Karpas-422 (cell line): Measurements from ENCODE around the gene INO80. TPM values are rescaled to one million over a fixed set of nuclear protein-coding genes. Genes with fewer than 3 reads are reported as not detected.

Experiments
- DNase-seq: peaks from one replicate; pipeline ENCODE4 v3.0.0-alpha.2; 2015
- H2AFZ ChIP-seq: fragments of 200-600 bp; sonication (generic); 2 replicates; pipeline ENCODE4 v1.6.1; 2014; ENCODE audit warnings: antibody characterized with exemption, low read length, mixed read lengths
- H3K27ac ChIP-seq: fragments of 200-600 bp; sonication (generic); 2 replicates; pipeline ENCODE4 v1.5.1; 2014; ENCODE audit warnings: mild to moderate bottlenecking, low read length, moderate library complexity
- H3K27me3 ChIP-seq: fragments of 200-600 bp; sonication (generic); 2 replicates; pipeline ENCODE4 v1.6.1; 2014; ENCODE audit warnings: low read length, mixed read lengths
- H3K36me3 ChIP-seq: fragments of 200-600 bp; sonication (generic); 2 replicates; pipeline ENCODE4 v1.6.1; 2014; ENCODE audit warnings: low read length, mixed read lengths; ENCODE audit not compliant: insufficient read depth
- H3K4me1 ChIP-seq: fragments of 200-600 bp; sonication (generic); 2 replicates; pipeline ENCODE4 v1.6.1; 2014; ENCODE audit warnings: mild to moderate bottlenecking, low read length, mixed read lengths
- H3K4me2 ChIP-seq: fragments of 200-600 bp; sonication (generic); 2 replicates; pipeline ENCODE4 v1.6.1; 2014; ENCODE audit warnings: low read length, low read depth, mild to moderate bottlenecking; ENCODE audit not compliant: poor library complexity, severe bottlenecking
- H3K4me3 ChIP-seq: fragments of 200-600 bp; sonication (generic); 2 replicates; pipeline ENCODE4 v1.5.1; 2014; ENCODE audit warnings: mild to moderate bottlenecking, antibody characterized with exemption, low read length, mixed read lengths
- H3K79me2 ChIP-seq: fragments of 200-600 bp; sonication (generic); 2 replicates; pipeline ENCODE4 v1.6.1; 2014; ENCODE audit warnings: mild to moderate bottlenecking, low read length, mixed read lengths
- H3K9ac ChIP-seq: fragments of 200-600 bp; sonication (generic); 2 replicates; pipeline ENCODE4 v1.6.0; 2014; ENCODE audit warnings: low read length
- H3K9me2 ChIP-seq: fragments of 200-600 bp; sonication (generic), shearing (Covaris generic); replicated peaks from 2 replicates; pipeline ENCODE4 v1.6.0; 2014; ENCODE audit warnings: mild to moderate bottlenecking, low read length, moderate library complexity; ENCODE audit not compliant: insufficient read depth
- H3K9me3 ChIP-seq: fragments of 300-700, 200-600 bp; sonication (generic); 2 replicates; pipeline ENCODE4 v1.6.1; 2014; ENCODE audit warnings: low read length, mixed read lengths
- H4K20me1 ChIP-seq: fragments of 200-600 bp; sonication (generic); 2 replicates; pipeline ENCODE4 v1.6.1; 2014; ENCODE audit warnings: mild to moderate bottlenecking, antibody characterized with exemption, low read length, low read depth; ENCODE audit not compliant: insufficient read depth
- total RNA-seq: library from RNA; depleted of rRNA; stranded (reverse); fragments of >200 nt; shearing (Covaris generic); gene quantifications from 2 replicates; pipeline ENCODE4 v1.2.3, GENCODE V29; 2014; ENCODE audit warnings: low replicate concordance

The INO80 gene
- total RNA-seq, 1 experiment from 2014 or later, result 20.3 TPM

GRCh38 chr15:41018534-41018933 is 97.5 kb downstream of the INO80 start:
- Histone ChIP-seq H3K4me1 (peaks cover 18% of the 10 kb centered on the region), H3K4me2 (no peak overlapping the region), H3K9ac (no peak overlapping the region)

GRCh38 chr15:41017066-41017735 is 98.9 kb downstream of the INO80 start:
- Histone ChIP-seq H3K9ac (no peak overlapping the region), H3K9me2 (no peaks in the 10 kb centered on the region), H3K27ac (no peak overlapping the region), H3K27me3 (no peaks in the 10 kb centered on the region), H3K9me3 (no peaks in the 10 kb centered on the region), H2AFZ (no peak overlapping the region), H3K4me2 (no peak overlapping the region), H3K4me3 (no peak overlapping the region), H4K20me1 (no peaks in the 10 kb centered on the region), H3K4me1 (peaks cover 21% of the 10 kb centered on the region), H3K79me2 (peaks cover 14% of the 10 kb centered on the region), H3K36me3 (peaks cover 22% of the 10 kb centered on the region; the same call in 1 of the 2 replicates)
- DNase-seq, result no peak

More at GRCh38 chr15:41018534-41018933, 97.5 kb downstream of the INO80 start:
- no peaks in the 10 kb centered on the region for H3K27me3 ChIP-seq
- H3K9me2 ChIP-seq, result no peaks in the 10 kb centered on the region
- DNase-seq, result no peak
- no peaks in the 10 kb centered on the region for H3K9me3 ChIP-seq
- H2AFZ ChIP-seq, result no peak overlapping the region
- no peaks in the 10 kb centered on the region for H4K20me1 ChIP-seq
- no peak overlapping the region for H3K4me3 ChIP-seq
- H3K79me2 ChIP-seq, result peaks cover 3% of the 10 kb centered on the region; the same call in 1 of the 2 replicates
- no peak overlapping the region for H3K27ac ChIP-seq
- peaks cover 22% of the 10 kb centered on the region; the same call in 1 of the 2 replicates for H3K36me3 ChIP-seq

GRCh38 chr15:41013691-41014414 is 102.2 kb downstream of the INO80 start:
- Histone ChIP-seq H3K27ac (peak overlapping the region; percentile 31), H3K9ac (no peak overlapping the region), H4K20me1 (no peaks in the 10 kb centered on the region), H2AFZ (no peak overlapping the region), H3K9me3 (no peaks in the 10 kb centered on the region), H3K4me1 (peaks cover 21% of the 10 kb centered on the region), H3K4me3 (no peak overlapping the region), H3K36me3 (peaks cover 15% of the 10 kb centered on the region; the same call in 1 of the 2 replicates), H3K27me3 (no peaks in the 10 kb centered on the region), H3K9me2 (no peaks in the 10 kb centered on the region), H3K4me2 (peak overlapping the region; percentile 38), H3K79me2 (peaks cover 25% of the 10 kb centered on the region)
- DNase-seq, result peak; percentile 67

- H3K36me3 ChIP-seq, result peaks cover 3% of the 10 kb centered on the region; the same call in 1 of the 2 replicates
- no peak overlapping the region for H3K9ac ChIP-seq
These were observed 104.8 kb downstream of the INO80 start for GRCh38 chr15:41011055-41011815.

GRCh38 chr15:41010345-41010744 is 105.7 kb downstream of the INO80 start:
- Histone ChIP-seq H3K27ac (no peak overlapping the region), H2AFZ (no peak overlapping the region), H3K9me3 (no peaks in the 10 kb centered on the region), H3K36me3 (no peaks in the 10 kb centered on the region; the same call in 1 of the 2 replicates), H3K9ac (no peak overlapping the region), H3K4me3 (no peak overlapping the region), H4K20me1 (no peaks in the 10 kb centered on the region), H3K4me1 (peaks cover 21% of the 10 kb centered on the region), H3K9me2 (no peaks in the 10 kb centered on the region), H3K27me3 (no peaks in the 10 kb centered on the region), H3K4me2 (no peak overlapping the region), H3K79me2 (peaks cover 25% of the 10 kb centered on the region)
- no peak for DNase-seq

More at GRCh38 chr15:41011055-41011815, 104.8 kb downstream of the INO80 start:
- H3K4me3 ChIP-seq, result no peak overlapping the region
- H3K27me3 ChIP-seq, result no peaks in the 10 kb centered on the region
- H3K4me2 ChIP-seq, result no peak overlapping the region
- no peaks in the 10 kb centered on the region for H3K9me3 ChIP-seq
- no peak overlapping the region for H2AFZ ChIP-seq
- H4K20me1 ChIP-seq, result no peaks in the 10 kb centered on the region
- peaks cover 21% of the 10 kb centered on the region for H3K4me1 ChIP-seq
- peaks cover 25% of the 10 kb centered on the region for H3K79me2 ChIP-seq
- no peaks in the 10 kb centered on the region for H3K9me2 ChIP-seq
- H3K27ac ChIP-seq, result no peak overlapping the region
- no peak for DNase-seq

GRCh38 chr15:41006479-41006878 is 109.6 kb downstream of the INO80 start:
- Histone ChIP-seq H3K4me1 (no peaks in the 10 kb centered on the region), H3K27ac (no peak overlapping the region), H3K9me3 (no peaks in the 10 kb centered on the region), H3K9ac (no peak overlapping the region), H3K9me2 (no peaks in the 10 kb centered on the region), H3K79me2 (peaks cover 7% of the 10 kb centered on the region), H3K4me2 (no peak overlapping the region), H2AFZ (no peak overlapping the region), H3K27me3 (no peaks in the 10 kb centered on the region), H3K36me3 (peaks cover 1% of the 10 kb centered on the region; the same call in 1 of the 2 replicates), H4K20me1 (no peaks in the 10 kb centered on the region), H3K4me3 (no peak overlapping the region)
- no peak for DNase-seq

GRCh38 chr15:41004490-41004889 is 111.6 kb downstream of the INO80 start:
- Histone ChIP-seq H3K9me2 (no peaks in the 10 kb centered on the region), H3K27ac (no peak overlapping the region), H3K4me2 (no peak overlapping the region), H3K4me3 (no peak overlapping the region), H2AFZ (no peak overlapping the region), H3K4me1 (no peaks in the 10 kb centered on the region), H3K9me3 (no peaks in the 10 kb centered on the region), H3K36me3 (peaks cover 3% of the 10 kb centered on the region; the same call in 1 of the 2 replicates), H3K27me3 (no peaks in the 10 kb centered on the region), H3K79me2 (no peaks in the 10 kb centered on the region), H3K9ac (no peak overlapping the region), H4K20me1 (no peaks in the 10 kb centered on the region)
- no peak for DNase-seq
